IMR-90 (cell line): Measurements from ENCODE around the gene CCSER1. TPM values are rescaled to one million over a fixed set of nuclear protein-coding genes. Genes with fewer than 3 reads are reported as not detected.

Source experiments
- ATAC-seq: fragments of 200-7000 bp; cut with Tn5 transposase; 2 replicates; pipeline ENCODE4 v1.9.1; 2020; ENCODE audit warnings: low read depth, mild to moderate bottlenecking, moderate library complexity
- BruUV-seq: library from RNA; stranded (reverse); fragments of 400-500 nt; replicated peaks from 2 replicates; lab custom pipeline; 2021; lab: Mats Ljungman, UMichigan
- CTCF ChIA-PET: fragments of 300-600 bp; formaldehyde crosslinking; extraction: SDS; loops from one replicate; lab custom pipeline; 2021; ENCODE audit warnings: antibody characterized with exemption; lab: Yijun Ruan, JAX
- POLR2A ChIA-PET: fragments of 300-600 bp; sonication (Branson Sonifier 250); formaldehyde crosslinking; loops from one replicate; lab custom pipeline; 2022; ENCODE audit warnings: antibody characterized with exemption; ENCODE audit not compliant: unreplicated experiment; lab: Charles Lee
- DNase-seq: peaks from one replicate; pipeline ENCODE4 v3.0.0; 2013
- H2AFZ ChIP-seq: replicated peaks from 2 replicates; pipeline ENCODE3; 2013; ENCODE audit warnings: low read length, mild to moderate bottlenecking; ENCODE audit not compliant: poor library complexity
- H2AK5ac ChIP-seq: 2 replicates; pipeline ENCODE4 v1.6.1; 2013; ENCODE audit warnings: low read depth, low read length, inconsistent platforms
- H2AK9ac ChIP-seq: replicated peaks from 2 replicates; pipeline ENCODE3; 2013; ENCODE audit warnings: mild to moderate bottlenecking, low read depth, low read length, moderate library complexity; ENCODE audit not compliant: poor library complexity
- H2BK120ac ChIP-seq: 2 replicates; pipeline ENCODE4 v1.6.1; 2013; ENCODE audit warnings: low read depth, low read length, inconsistent platforms
- H2BK15ac ChIP-seq: 3 replicates; pipeline ENCODE4 v1.6.1; 2013; ENCODE audit warnings: low read depth, low read length, inconsistent platforms
- H2BK20ac ChIP-seq: 2 replicates; pipeline ENCODE4 v1.6.1; 2013; ENCODE audit warnings: low read depth, mild to moderate bottlenecking, inconsistent platforms, low read length, moderate library complexity
- H2BK5ac ChIP-seq: 2 replicates; pipeline ENCODE4 v1.6.1; 2013; ENCODE audit warnings: mild to moderate bottlenecking, low read depth, low read length, inconsistent platforms; ENCODE audit not compliant: poor library complexity, severe bottlenecking
- H3K14ac ChIP-seq: replicated peaks from 2 replicates; pipeline ENCODE4 v1.6.1; 2013; ENCODE audit warnings: low read depth, low read length, inconsistent platforms
- H3K18ac ChIP-seq: 2 replicates; pipeline ENCODE4 v1.6.1; 2013; ENCODE audit warnings: low read depth, low read length, control low read depth
- H3K23ac ChIP-seq: 2 replicates; pipeline ENCODE4 v1.6.1; 2013; ENCODE audit warnings: low read depth, low read length, inconsistent platforms
- H3K27ac ChIP-seq: 2 replicates; pipeline ENCODE4 v1.5.1; 2013; ENCODE audit warnings: mild to moderate bottlenecking, control low read depth, low read length; ENCODE audit not compliant: insufficient read depth
- H3K27me3 ChIP-seq: 2 replicates; pipeline ENCODE4 v1.6.1; 2013; ENCODE audit warnings: low read length; ENCODE audit not compliant: control insufficient read depth, insufficient read depth
- H3K36me3 ChIP-seq: 2 replicates; pipeline ENCODE4 v1.6.1; 2013; ENCODE audit warnings: low read length, mixed read lengths; ENCODE audit not compliant: control insufficient read depth, insufficient read depth
- H3K4ac ChIP-seq: 2 replicates; pipeline ENCODE4 v1.6.1; 2013; ENCODE audit warnings: low read depth, low read length, inconsistent platforms
- H3K4me1 ChIP-seq: 2 replicates; pipeline ENCODE4 v1.6.1; 2013; ENCODE audit warnings: low read length, mixed read lengths; ENCODE audit not compliant: control insufficient read depth, insufficient read depth
- H3K4me2 ChIP-seq: 2 replicates; pipeline ENCODE4 v1.6.1; 2013; ENCODE audit warnings: low read depth, mild to moderate bottlenecking, control low read depth, low read length, moderate library complexity
- H3K4me3 ChIP-seq: 2 replicates; pipeline ENCODE4 v1.5.1; 2013; ENCODE audit warnings: low read depth, mild to moderate bottlenecking, control low read depth, low read length, moderate library complexity; ENCODE audit not compliant: insufficient read depth
- H3K56ac ChIP-seq: 2 replicates; pipeline ENCODE4 v1.6.1; 2013; ENCODE audit warnings: low read length, inconsistent platforms; ENCODE audit not compliant: insufficient read depth; ENCODE audit errors: extremely low read depth
- H3K79me1 ChIP-seq, 2 experiments: 2 replicates each; pipeline ENCODE4 v1.6.1; 2013; ENCODE audit warnings: low read length in 2 of 2, inconsistent platforms in 1 of 2, low read depth in 1 of 2
- H3K9ac ChIP-seq: 2 replicates; pipeline ENCODE4 v1.6.1; 2013; ENCODE audit warnings: low read depth, low read length, control low read depth
- H3K9me1 ChIP-seq: 2 replicates; pipeline ENCODE4 v1.6.1; 2013; ENCODE audit warnings: low read length, inconsistent platforms; ENCODE audit not compliant: insufficient read depth
- H3K9me3 ChIP-seq: 2 replicates; pipeline ENCODE4 v1.6.1; 2013; ENCODE audit warnings: low read length; ENCODE audit not compliant: control insufficient read depth, insufficient read depth
- H4K20me1 ChIP-seq: 2 replicates; pipeline ENCODE4 v1.6.1; 2013; ENCODE audit warnings: low read length, inconsistent platforms; ENCODE audit not compliant: insufficient read depth
- H4K5ac ChIP-seq: 2 replicates; pipeline ENCODE4 v1.6.1; 2013; ENCODE audit warnings: mild to moderate bottlenecking, low read depth, low read length, control low read depth
- H4K8ac ChIP-seq, 2 experiments: 2 replicates each; pipeline ENCODE4 v1.6.1; 2013; ENCODE audit warnings: low read depth in 2 of 2, low read length in 2 of 2, control low read depth in 1 of 2, inconsistent platforms in 1 of 2
- H4K91ac ChIP-seq: 2 replicates; pipeline ENCODE4 v1.6.1; 2013; ENCODE audit warnings: low read depth, low read length, inconsistent platforms; ENCODE audit not compliant: insufficient read depth
- BHLHE40 ChIP-seq: fragments of 150-350 bp; IDR thresholded peaks from 2 replicates; pipeline ENCODE4 v1.6.1; 2016; ENCODE audit warnings: mild to moderate bottlenecking, low read depth, low read length
- CHD1 ChIP-seq: IDR thresholded peaks from 2 replicates; pipeline ENCODE4 v1.6.1; 2012; ENCODE audit warnings: low read depth, low read length, improper control_type of control experiment
- CTCF ChIP-seq: conservative IDR thresholded peaks from 2 replicates; pipeline ENCODE4 v1.5.1; 2012; ENCODE audit warnings: mild to moderate bottlenecking, low read depth, low read length, improper control_type of control experiment
- FOS ChIP-seq: fragments of 150-350 bp; IDR thresholded peaks from 2 replicates; pipeline ENCODE4 v1.6.1; 2016; ENCODE audit warnings: low read depth, low read length
- MAFK ChIP-seq: IDR thresholded peaks from 2 replicates; pipeline ENCODE4 v1.6.1; 2012; ENCODE audit warnings: low read depth, low read length, improper control_type of control experiment
- MAZ ChIP-seq: IDR thresholded peaks from 2 replicates; pipeline ENCODE4 v1.6.1; 2012; ENCODE audit warnings: low read depth, mild to moderate bottlenecking, low read length, improper control_type of control experiment, moderate library complexity, borderline replicate concordance
- NFE2L2 ChIP-seq: fragments of 150-350 bp; IDR thresholded peaks from 2 replicates; pipeline ENCODE4 v1.6.1; 2016; ENCODE audit warnings: low read depth, mild to moderate bottlenecking, low read length
- POLR2A ChIP-seq: IDR thresholded peaks from 2 replicates; pipeline ENCODE4 v1.6.1; 2012; ENCODE audit warnings: mild to moderate bottlenecking, low read depth, low read length
- RAD21 ChIP-seq: IDR thresholded peaks from 2 replicates; pipeline ENCODE4 v1.6.1; 2012; ENCODE audit warnings: low read length, improper control_type of control experiment
- RCOR1 ChIP-seq: IDR thresholded peaks from 2 replicates; pipeline ENCODE4 v1.6.1; 2012; ENCODE audit warnings: mild to moderate bottlenecking, low read length, improper control_type of control experiment; ENCODE audit not compliant: insufficient replicate concordance
- RFX5 ChIP-seq: IDR thresholded peaks from 2 replicates; pipeline ENCODE4 v1.8.0; 2012; ENCODE audit warnings: low read depth, mild to moderate bottlenecking, low read length, moderate library complexity
- SMC3 ChIP-seq: fragments of 150-350 bp; IDR thresholded peaks from 2 replicates; pipeline ENCODE4 v1.6.1; 2016; ENCODE audit warnings: low read depth, mild to moderate bottlenecking, antibody characterized with exemption, low read length, moderate library complexity
- USF2 ChIP-seq: fragments of 150-350 bp; IDR thresholded peaks from 2 replicates; pipeline ENCODE4 v1.6.1; 2017; ENCODE audit warnings: mild to moderate bottlenecking, antibody characterized with exemption, low read length, low read depth
- WGBS, 2 experiments: methylation state at CpG; one replicate each; pipeline versions ENCODE4 v1.1.5 to v1.1.7; 2013; ENCODE audit warnings: missing lambda C conversion rate in 2 of 2; ENCODE audit not compliant: insufficient read length in 1 of 2; ENCODE audit errors: extremely low coverage in 2 of 2; 5-methylcytosine and 5-hydroxymethylcytosine counted together
- dilution Hi-C: fragments of 300-500 bp; cut with HindIII; formaldehyde crosslinking; loops from one replicate; pipeline ENCODE4 v1.14.3; 2018; ENCODE audit warnings: low sequenced_read_pairs; ENCODE audit not compliant: unreplicated experiment
- in situ Hi-C: fragments of 300-500 bp; cut with MboI; formaldehyde crosslinking; loops from 3 replicates; pipeline ENCODE4 v1.14.3; 2019; ENCODE audit warnings: low sequenced_read_pairs, inconsistent platforms, mixed read lengths
- intact Hi-C: fragments of 100-400 bp; cut with micrococcal nuclease; formaldehyde crosslinking; loops from 2 replicates; pipeline ENCODE4 v1.10.0; 2022
- polyA plus RNA-seq, 3 experiments: library from polyadenylated mRNA; depleted of rRNA; stranded (reverse); fragments of >200 nt; gene quantifications; 2 replicates each; pipeline ENCODE4 v1.2.3, GENCODE V29; 2012; ENCODE audit warnings: low replicate concordance in 1 of 3
- total RNA-seq: library from RNA; depleted of rRNA; stranded (reverse); fragments of >200 nt; gene quantifications from 2 replicates; pipeline ENCODE4 v1.2.3, GENCODE V29; 2012

Gene CCSER1
- total and polyA plus RNA-seq, 2 of the 4 experiments (the other 2 are of a cell fraction), result not detected

- BruUV-seq, result no TSS peak
- Histone ChIP-seq H3K36me3 (no peaks in the 10 kb centered on the region), H2BK15ac (no peak overlapping the region), H2BK20ac (no peak overlapping the region), H4K5ac (no peak overlapping the region), H3K23ac (no peak overlapping the region), H3K27ac (no peak overlapping the region), H3K4me2 (no peak overlapping the region), H3K9me1 (no peaks in the 10 kb centered on the region), H2AK9ac (no peak overlapping the region), H2AK5ac (no peak overlapping the region), H3K9ac (no peak overlapping the region), H3K79me1 (no peaks in the 10 kb centered on the region), H4K20me1 (no peaks in the 10 kb centered on the region), H3K18ac (no peak overlapping the region), H3K4ac (no peak overlapping the region), H3K56ac (no peak overlapping the region), H2BK5ac (no peak overlapping the region), H3K4me1 (no peaks in the 10 kb centered on the region), H4K8ac (no peak overlapping the region), H3K4me3 (no peak overlapping the region), H2BK120ac (no peak overlapping the region), H3K9me3 (no peaks in the 10 kb centered on the region), H3K27me3 (no peaks in the 10 kb centered on the region), H3K14ac (no peak overlapping the region), H2AFZ (no peak overlapping the region), H4K91ac (no peak overlapping the region)
- WGBS, 2 experiments, result no CpG with 5 or more reads among the region's 1 CpG
- dilution Hi-C loops (no loop called here), intact Hi-C loops (no loop called here), in situ Hi-C loops (no loop called here)
- TF ChIP-seq CTCF, result no peak
- no peak for TF ChIP-seq USF2
- no peak for TF ChIP-seq BHLHE40
- TF ChIP-seq SMC3, result no peak
- TF ChIP-seq POLR2A, result no peak
- no peak for TF ChIP-seq RFX5
- TF ChIP-seq CHD1, result no peak
- TF ChIP-seq MAZ, result no peak
- TF ChIP-seq MAFK, result no peak
- no peak for TF ChIP-seq FOS
- TF ChIP-seq RAD21, result no peak
- no peak for TF ChIP-seq RCOR1
- no peak for TF ChIP-seq NFE2L2
- POLR2A ChIA-PET, result no interaction called here
- CTCF ChIA-PET, result no interaction called here
- no peak for DNase-seq
- ATAC-seq, result no peak
These were observed 401.4 kb downstream of the CCSER1 start for GRCh38 chr4:90528551-90528950.
